GM21723 (cell line): Measurements from ENCODE around the gene VSX1.

Source experiments
- ATAC-seq: cut with Tn5 transposase; IDR thresholded peaks from one replicate; pipeline ENCODE4 v1.9.1; 2021; ENCODE audit warnings: mild to moderate bottlenecking, moderate library complexity; ENCODE audit not compliant: unreplicated experiment

VSX1 gene

GRCh38 chr20:25081730-25082497 is at the start of gene VSX1:
VSX1 (minus strand) TSS chr20:25082141; CDS start chr20:25082096, 45 bp downstream.
- no peak for ATAC-seq

GRCh38 chr20:25129908-25130307 is 48.0 kb upstream of the VSX1 start:
- no peak for ATAC-seq

GRCh38 chr20:25129428-25129827 is 47.5 kb upstream of the VSX1 start:
- no peak for ATAC-seq

DNA sequence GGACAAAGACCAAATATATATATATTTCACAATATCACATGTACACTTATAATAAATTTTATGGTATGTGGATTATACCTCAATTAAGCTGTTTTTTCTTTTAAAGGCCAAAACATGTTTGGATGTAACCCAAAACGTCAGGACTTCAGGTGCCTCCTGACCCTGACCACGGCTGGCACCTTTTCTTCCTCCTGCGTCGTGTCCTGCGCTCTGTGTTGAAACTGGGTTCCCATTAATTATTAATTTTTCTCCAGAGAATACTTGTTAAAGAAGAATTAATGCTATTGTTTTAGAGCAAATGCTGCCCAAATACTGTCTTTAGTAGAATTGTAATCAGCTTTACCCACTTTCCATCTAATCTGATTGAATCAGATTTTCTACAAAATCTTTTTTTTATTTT is 46.7 kb upstream of the VSX1 start:
- no peak for ATAC-seq

GRCh38 chr20:25127761-25128537 is 46.0 kb upstream of the VSX1 start:
- no peak for ATAC-seq

GRCh38 chr20:25126204-25127029 is 44.5 kb upstream of the VSX1 start:
- no peak for ATAC-seq

DNA sequence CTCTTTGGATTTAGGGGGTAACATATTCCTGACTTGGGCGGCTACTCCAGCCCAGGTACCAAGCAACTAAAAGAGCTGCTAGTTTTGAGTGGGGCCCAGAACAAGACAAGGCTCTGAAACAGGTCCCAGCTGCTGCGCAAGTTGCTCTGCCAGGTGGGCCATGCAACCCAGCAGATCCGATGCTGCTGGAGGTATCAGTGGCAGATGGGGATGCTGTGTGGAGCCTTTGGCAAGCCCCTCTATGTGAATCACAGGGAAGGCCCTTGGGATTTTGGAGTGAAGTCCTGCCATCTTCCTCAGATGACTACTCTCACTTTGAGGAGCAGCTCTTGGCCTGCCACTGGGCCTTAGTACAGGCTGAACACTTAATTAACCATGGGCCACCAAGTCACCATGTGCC is 43.7 kb upstream of the VSX1 start:
- ATAC-seq: no peak

DNA sequence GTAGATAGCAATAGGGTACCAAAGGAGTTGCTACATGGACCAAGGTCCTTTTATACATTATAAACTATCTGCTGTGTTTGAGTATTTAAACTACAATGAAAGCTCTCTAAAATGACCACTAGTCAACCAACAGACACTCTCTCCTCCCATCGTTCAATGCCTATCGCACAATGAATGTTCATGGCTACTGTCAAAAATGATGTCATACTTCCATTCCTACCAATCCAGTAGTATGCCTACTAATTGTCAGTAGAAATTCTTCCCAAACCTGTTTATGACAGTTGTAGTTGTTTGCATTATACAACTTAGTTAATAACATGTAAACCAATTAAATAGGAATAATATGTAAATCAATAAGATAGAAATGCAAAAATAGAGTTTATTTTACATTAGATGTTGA is 39.0 kb upstream of the VSX1 start:
- no peak for ATAC-seq

GRCh38 chr20:25120457-25120856 is 38.5 kb upstream of the VSX1 start:
- no peak for ATAC-seq

- ATAC-seq: no peak
Measured at GRCh38 chr20:25118529-25118928, 36.6 kb upstream of the VSX1 start.

DNA sequence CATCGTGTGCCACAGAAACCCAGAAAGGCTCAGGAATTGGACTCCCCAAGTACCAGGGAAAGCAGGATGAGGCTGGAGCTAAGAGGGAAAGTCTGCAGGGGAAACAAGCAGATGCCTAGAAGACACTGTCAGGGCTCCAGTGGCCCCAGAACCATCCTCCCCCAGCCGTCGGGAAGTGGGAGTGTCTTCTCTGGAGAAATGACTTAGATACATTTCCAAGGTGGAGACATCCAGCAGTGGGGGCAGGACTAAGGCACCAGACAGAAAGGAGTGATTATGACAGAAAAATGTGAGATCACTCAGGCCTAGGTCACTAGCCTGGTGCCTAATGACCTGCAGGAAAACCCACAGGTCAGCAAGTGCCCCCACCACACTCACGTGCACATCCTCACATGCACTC is 36.0 kb upstream of the VSX1 start:
- no peak for ATAC-seq

GRCh38 chr20:25116739-25117458 is 35.0 kb upstream of the VSX1 start:
- ATAC-seq: no peak

DNA sequence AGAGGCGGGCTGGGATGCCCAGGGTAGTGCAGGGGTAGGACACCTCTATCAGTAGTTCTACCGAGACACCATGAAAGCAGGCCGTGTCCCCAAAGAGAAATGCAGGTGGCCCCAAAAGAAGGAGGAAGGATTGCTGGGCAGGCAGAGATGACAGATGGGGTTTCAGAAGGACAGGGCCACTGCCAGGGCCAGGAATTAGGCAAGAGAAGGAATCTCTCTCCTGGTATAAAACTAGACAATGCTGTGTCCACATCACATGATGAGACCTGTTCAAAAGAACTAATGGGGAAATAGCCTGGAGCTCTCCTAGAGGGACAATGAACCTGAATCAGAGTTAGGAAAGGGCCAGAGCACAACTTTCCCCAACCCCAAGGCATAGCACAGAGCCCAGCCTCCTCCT is 21.6 kb upstream of the VSX1 start:
- ATAC-seq: no peak

- no peak for ATAC-seq
Measured at GRCh38 chr20:25100914-25101313, 19.0 kb upstream of the VSX1 start.

DNA sequence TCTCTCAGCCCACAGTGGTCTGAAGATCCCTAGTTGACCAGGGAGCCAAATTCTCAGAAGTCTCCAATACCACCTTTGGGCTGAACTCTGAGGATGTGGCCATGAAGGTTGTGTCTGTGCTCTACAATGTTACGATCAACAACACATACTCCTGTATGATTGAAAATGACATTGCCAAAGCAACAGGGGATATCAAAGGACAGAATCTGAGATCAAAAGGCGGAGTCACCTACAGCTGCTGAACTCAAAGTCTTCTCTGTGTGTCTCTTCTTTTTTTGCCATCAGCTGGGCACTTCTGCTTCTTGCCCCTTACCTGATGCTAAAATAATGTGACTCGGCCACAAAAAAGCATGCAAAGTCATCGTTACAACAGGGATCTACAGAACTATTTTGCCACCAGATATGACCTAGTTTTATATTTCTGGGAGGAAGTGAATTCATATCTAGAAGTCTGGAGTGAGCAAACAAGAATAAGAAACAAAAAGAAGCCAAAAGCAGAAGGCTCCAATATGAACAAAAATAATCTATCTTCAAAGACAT is 17.7 kb upstream of the VSX1 start:
- ATAC-seq: no peak

- no peak for ATAC-seq
Measured at GRCh38 chr20:25097498-25097897, 15.6 kb upstream of the VSX1 start.

DNA sequence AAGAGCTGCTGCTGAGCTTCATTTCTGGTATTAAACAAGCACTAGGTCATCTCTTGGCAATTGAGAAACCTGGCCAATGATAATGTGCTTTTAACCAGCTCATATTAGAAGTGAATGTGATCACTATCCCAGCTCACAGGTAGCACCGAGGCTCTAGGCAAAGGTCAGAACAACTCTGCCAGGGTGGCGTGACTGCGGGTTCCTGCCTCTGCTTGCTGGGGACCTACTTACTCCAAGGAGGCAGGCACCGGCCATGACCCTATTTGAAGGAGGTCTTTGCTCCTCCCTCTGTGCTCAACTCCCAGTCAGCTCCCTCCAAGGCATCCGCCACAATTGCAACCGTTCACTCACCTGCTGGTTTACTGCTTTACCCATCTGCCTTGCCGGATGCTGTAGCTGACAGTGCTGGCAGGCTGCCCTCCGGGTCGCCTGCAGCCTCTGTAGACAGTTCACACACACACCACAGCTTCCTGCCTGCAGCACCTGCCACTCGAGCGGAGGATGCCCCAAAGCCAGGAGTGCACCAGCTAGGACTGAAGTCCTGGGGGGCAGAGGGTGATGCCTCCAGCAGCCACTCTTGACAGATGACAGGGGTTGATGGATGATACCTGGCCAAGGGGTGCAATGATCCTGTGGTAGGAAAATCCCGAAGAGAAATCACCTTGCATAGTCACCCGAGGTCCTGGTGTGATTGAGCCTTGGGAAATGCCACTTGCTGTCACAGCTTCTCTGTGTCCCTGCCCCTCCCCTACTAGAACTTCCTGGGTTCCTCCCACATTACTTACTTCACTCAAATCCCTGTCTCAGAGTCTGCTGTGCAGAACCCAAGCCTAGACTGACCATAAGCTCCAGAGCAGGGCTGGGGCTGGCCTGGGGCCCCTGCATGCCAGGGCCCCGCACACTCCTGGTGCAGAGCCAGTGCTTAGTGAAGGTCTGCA is 8.8 kb upstream of the VSX1 start:
- no peak for ATAC-seq

GRCh38 chr20:25089662-25090061 is 7.7 kb upstream of the VSX1 start:
- ATAC-seq: no peak

DNA sequence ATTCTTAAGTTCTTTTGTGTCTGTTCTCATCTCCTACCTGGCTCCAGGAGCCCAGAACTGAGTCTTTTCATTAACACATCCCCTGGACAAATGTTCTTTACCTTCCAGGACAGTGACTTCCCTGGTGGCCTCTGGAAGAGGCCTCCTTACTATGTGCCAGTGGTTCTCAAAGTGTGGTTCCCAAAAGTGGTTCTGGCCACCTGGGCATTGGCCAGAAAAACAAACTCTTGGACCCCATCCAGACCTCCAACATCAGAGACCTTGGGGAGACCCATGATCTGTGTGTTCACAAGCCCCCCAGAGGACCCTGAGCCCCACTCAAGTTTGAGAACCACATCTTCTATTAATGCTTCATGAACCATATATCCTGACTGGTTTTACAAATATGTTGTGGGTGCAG is 7.2 kb upstream of the VSX1 start:
- ATAC-seq: no peak
